H9 (cell line): ENCODE measurements around the gene ROBO1. TPM values are rescaled to one million over a fixed set of nuclear protein-coding genes. Genes with fewer than 3 reads are reported as not detected.

Experiments used
- DNase-seq: peaks from one replicate; pipeline ENCODE4 v3.0.0-alpha.2; 2017
- H2AFZ ChIP-seq: one replicate; pipeline ENCODE4 v1.6.1; 2013; ENCODE audit warnings: mild to moderate bottlenecking, low read length, control low read depth, moderate library complexity
- H2AK5ac ChIP-seq: 2 replicates; pipeline ENCODE4 v1.6.1; 2013; ENCODE audit warnings: low read length, control low read depth, mixed read lengths; ENCODE audit not compliant: insufficient read length
- H2BK120ac ChIP-seq: one replicate; pipeline ENCODE4 v1.6.1; 2013; ENCODE audit warnings: low read depth, mild to moderate bottlenecking, low read length, control low read depth, inconsistent platforms; ENCODE audit not compliant: poor library complexity, severe bottlenecking
- H2BK12ac ChIP-seq: 2 replicates; pipeline ENCODE4 v1.6.1; 2013; ENCODE audit warnings: low read length, control low read depth, mixed read lengths, low read depth; ENCODE audit not compliant: insufficient read length
- H2BK15ac ChIP-seq: 2 replicates; pipeline ENCODE4 v1.6.1; 2013; ENCODE audit warnings: low read depth, low read length, control low read depth
- H2BK20ac ChIP-seq: one replicate; pipeline ENCODE4 v1.6.1; 2013; ENCODE audit warnings: low read depth, mild to moderate bottlenecking, low read length, control low read depth, inconsistent platforms; ENCODE audit not compliant: poor library complexity, severe bottlenecking
- H2BK5ac ChIP-seq: 2 replicates; pipeline ENCODE4 v1.6.1; 2013; ENCODE audit warnings: low read length, control low read depth, mixed read lengths; ENCODE audit not compliant: insufficient read length
- H3K14ac ChIP-seq: 2 replicates; pipeline ENCODE4 v1.6.1; 2013; ENCODE audit warnings: low read length, control low read depth; ENCODE audit not compliant: insufficient read depth
- H3K18ac ChIP-seq: 2 replicates; pipeline ENCODE4 v1.6.1; 2013; ENCODE audit warnings: low read depth, mild to moderate bottlenecking, mixed read lengths, low read length, control low read depth; ENCODE audit not compliant: insufficient read length
- H3K23ac ChIP-seq: 2 replicates; pipeline ENCODE4 v1.6.1; 2013; ENCODE audit warnings: low read length, control low read depth, mixed read lengths, low read depth; ENCODE audit not compliant: insufficient read length
- H3K23me2 ChIP-seq: 2 replicates; pipeline ENCODE4 v1.6.1; 2013; ENCODE audit warnings: low read depth, mild to moderate bottlenecking, mixed read lengths, low read length, control low read depth; ENCODE audit not compliant: insufficient read length, poor library complexity, severe bottlenecking
- H3K27ac ChIP-seq: 2 replicates; pipeline ENCODE4 v1.5.1; 2013; ENCODE audit warnings: low read length, control low read depth, mixed read lengths, low read depth; ENCODE audit not compliant: insufficient read length
- H3K27me3 ChIP-seq: 2 replicates; pipeline ENCODE4 v1.6.1; 2013; ENCODE audit warnings: low read length, control low read depth, inconsistent platforms; ENCODE audit not compliant: insufficient read depth
- H3K4ac ChIP-seq: 2 replicates; pipeline ENCODE4 v1.6.1; 2013; ENCODE audit warnings: low read depth, mild to moderate bottlenecking, control low read depth, inconsistent platforms, low read length, moderate library complexity
- H3K4me1 ChIP-seq: 2 replicates; pipeline ENCODE4 v1.6.1; 2013; ENCODE audit warnings: low read length, control low read depth, inconsistent platforms; ENCODE audit not compliant: insufficient read depth
- H3K4me2 ChIP-seq: 2 replicates; pipeline ENCODE4 v1.6.1; 2013; ENCODE audit warnings: low read length, control low read depth, mixed read lengths; ENCODE audit not compliant: insufficient read length, insufficient read depth
- H3K56ac ChIP-seq: 2 replicates; pipeline ENCODE4 v1.6.1; 2013; ENCODE audit warnings: low read depth, mild to moderate bottlenecking, mixed read lengths, low read length, control low read depth; ENCODE audit not compliant: insufficient read length
- H3K79me1 ChIP-seq: 2 replicates; pipeline ENCODE4 v1.6.1; 2013; ENCODE audit warnings: low read depth, mild to moderate bottlenecking, moderate library complexity, low read length, control low read depth, inconsistent platforms; ENCODE audit not compliant: insufficient read depth, poor library complexity, severe bottlenecking
- H3K79me2 ChIP-seq: 2 replicates; pipeline ENCODE4 v1.6.1; 2013; ENCODE audit warnings: low read length, control low read depth, inconsistent platforms; ENCODE audit not compliant: insufficient read depth
- H3K9ac ChIP-seq: 2 replicates; pipeline ENCODE4 v1.6.1; 2013; ENCODE audit warnings: low read length, control low read depth, mixed read lengths; ENCODE audit not compliant: insufficient read length; ENCODE audit errors: extremely low read depth
- H3K9me3 ChIP-seq: one replicate; pipeline ENCODE4 v1.6.1; 2013; ENCODE audit warnings: low read depth, low read length, inconsistent platforms; ENCODE audit not compliant: control insufficient read depth
- H3T11ph ChIP-seq: one replicate; pipeline ENCODE4 v1.6.1; 2013; ENCODE audit warnings: mild to moderate bottlenecking, low read length, control low read depth, inconsistent platforms
- H4K20me1 ChIP-seq: one replicate; pipeline ENCODE4 v1.6.1; 2013; ENCODE audit not compliant: control insufficient read depth, insufficient read length, insufficient read depth
- H4K5ac ChIP-seq: 2 replicates; pipeline ENCODE4 v1.6.1; 2013; ENCODE audit warnings: low read depth, mild to moderate bottlenecking, mixed read lengths, low read length, control low read depth; ENCODE audit not compliant: insufficient read length
- H4K8ac ChIP-seq: replicated peaks from 2 replicates; pipeline ENCODE4 v1.6.1; 2013; ENCODE audit warnings: low read length, control low read depth, mixed read lengths, low read depth; ENCODE audit not compliant: insufficient read length
- H4K91ac ChIP-seq: 2 replicates; pipeline ENCODE4 v1.6.1; 2013; ENCODE audit warnings: low read depth, mild to moderate bottlenecking, moderate library complexity, mixed read lengths, low read length, control low read depth; ENCODE audit not compliant: insufficient read length
- H3K27ac Mint-ChIP-seq, 3 experiments: 2 replicates in 2 of 3; 3 replicates in 1 of 3; pipeline ENCODE4 v1.8.0; 2020 to 2021; ENCODE audit warnings: mixed read lengths in 3 of 3, mild to moderate bottlenecking in 1 of 3, moderate library complexity in 1 of 3
- H3K27me3 Mint-ChIP-seq: 2 replicates; pipeline ENCODE4 v1.8.0; 2021; ENCODE audit warnings: low read depth, mild to moderate bottlenecking, moderate library complexity, mixed read lengths
- H3K36me3 Mint-ChIP-seq, 3 experiments: 2 replicates in 2 of 3; 3 replicates in 1 of 3; pipeline ENCODE4 v1.8.0; 2020 to 2021; ENCODE audit warnings: low read depth in 3 of 3, mixed read lengths in 3 of 3; ENCODE audit not compliant: insufficient read depth in 1 of 3
- H3K4me1 Mint-ChIP-seq, 2 experiments: 2 replicates each; pipeline ENCODE4 v1.8.0; 2020; ENCODE audit warnings: mixed read lengths in 2 of 2
- H3K4me3 Mint-ChIP-seq, 2 experiments: 2 replicates in 1 of 2; 3 replicates in 1 of 2; pipeline ENCODE4 v1.8.0; 2020 to 2021; ENCODE audit warnings: mild to moderate bottlenecking in 2 of 2, mixed read lengths in 2 of 2, moderate library complexity in 1 of 2
- H3K9me3 Mint-ChIP-seq, 2 experiments: 2 replicates in 1 of 2; 3 replicates in 1 of 2; pipeline ENCODE4 v1.8.0; 2020; ENCODE audit warnings: mild to moderate bottlenecking in 2 of 2, mixed read lengths in 2 of 2, moderate library complexity in 1 of 2
- CTCF ChIP-seq: fragments of 200-600 bp; sonication (generic); conservative IDR thresholded peaks from 3 replicates; pipeline ENCODE4 v1.8.0; 2021; ENCODE audit warnings: antibody characterized with exemption, mild to moderate bottlenecking
- WGBS: extraction: QIAGEN DNeasy Blood & Tissue Kit; methylation state at CpG from one replicate; pipeline ENCODE4 v1.1.7; 2013; ENCODE audit warnings: missing lambda C conversion rate, low lambda C conversion rate, mixed read lengths; ENCODE audit not compliant: insufficient read length; ENCODE audit errors: extremely low coverage; 5-methylcytosine and 5-hydroxymethylcytosine counted together
- total RNA-seq: library from RNA; stranded (reverse); gene quantifications from 2 replicates; pipeline ENCODE4 v1.2.1, GENCODE V29; 2021

ROBO1 gene
- total RNA-seq, 1 experiment from 2014 or later: 62.7 TPM

GRCh38 chr3:79109754-79110153, 658.0 kb downstream of the ROBO1 start:
- Histone ChIP-seq H3K4ac (no peak overlapping the region), H4K5ac (no peak overlapping the region), H3K79me1 (no peaks in the 10 kb centered on the region), H2BK20ac (no peak overlapping the region), H2AFZ (no peak overlapping the region), H2BK15ac (no peak overlapping the region), H4K91ac (no peak overlapping the region), H4K20me1 (no peaks in the 10 kb centered on the region), H3K56ac (no peak overlapping the region), H3K4me2 (no peak overlapping the region), H3T11ph (no peak overlapping the region), H2BK5ac (no peak overlapping the region), H3K9me3 (no peaks in the 10 kb centered on the region), H3K9ac (no peak overlapping the region), H3K27ac (no peak overlapping the region), H2BK120ac (no peak overlapping the region), H3K79me2 (no peaks in the 10 kb centered on the region), H3K14ac (no peak overlapping the region), H3K4me1 (no peaks in the 10 kb centered on the region), H2BK12ac (no peak overlapping the region), H3K23me2 (no peaks in the 10 kb centered on the region), H4K8ac (no peak overlapping the region), H3K23ac (no peak overlapping the region), H3K18ac (no peak overlapping the region), H3K27me3 (no peaks in the 10 kb centered on the region), H2AK5ac (no peak overlapping the region)
- H3K4me3 Mint-ChIP-seq: no peak overlapping the region
- H3K4me1 Mint-ChIP-seq: peaks cover 2 to 21% of the 10 kb centered on the region in 2 experiments
- no peak for DNase-seq
- no peaks in the 10 kb centered on the region for H3K36me3 Mint-ChIP-seq
- no peak overlapping the region for H3K27ac Mint-ChIP-seq
- H3K9me3 Mint-ChIP-seq: no peaks in the 10 kb centered on the region
- no peak for TF ChIP-seq CTCF
- no peaks in the 10 kb centered on the region for H3K27me3 Mint-ChIP-seq
- no CpG with 5 or more reads among the region's 2 CpGs for WGBS
